Testis (tissue), 3 donors: ENCODE results near the gene ZC3H6. TPM values are rescaled to one million over a fixed set of nuclear protein-coding genes. Genes with fewer than 3 reads are reported as not detected.

ENCODE experiments used
- DNase-seq: peaks from one replicate; pipeline ENCODE4 v3.0.0-alpha.2; 2019
- H3K27ac ChIP-seq, 2 donors: fragments of 200-600 bp; sonication (generic); one replicate each; pipeline ENCODE4 v1.5.1; 2019
- H3K27me3 ChIP-seq: fragments of 200-600 bp; sonication (generic); one replicate; pipeline ENCODE4 v1.5.1; 2019
- H3K36me3 ChIP-seq: fragments of 200-600 bp; sonication (generic); one replicate; pipeline ENCODE4 v1.5.1; 2017; ENCODE audit warnings: low read depth; ENCODE audit errors: missing control alignments
- H3K4me1 ChIP-seq: fragments of 200-600 bp; sonication (generic); one replicate; pipeline ENCODE4 v1.5.1; 2019
- H3K4me3 ChIP-seq, 2 donors: fragments of 200-600 bp; sonication (generic); one replicate each; pipeline ENCODE4 v1.5.1; 2017 to 2019
- H3K9me3 ChIP-seq: fragments of 200-600 bp; sonication (generic); one replicate; pipeline ENCODE4 v1.5.1; 2017
- POLR2A ChIP-seq: fragments of 450-650 bp; IDR thresholded peaks from one replicate; pipeline ENCODE4 v1.6.1; 2017; ENCODE audit warnings: antibody characterized with exemption, mild to moderate bottlenecking, moderate library complexity
- WGBS, 2 donors: methylation state at CpG; one replicate each; pipeline ENCODE4 v1.1.5; 2018; 5-methylcytosine and 5-hydroxymethylcytosine counted together
- intact Hi-C: fragments of 100-400 bp; cut with DNase I; formaldehyde crosslinking; loops from one replicate; pipeline ENCODE4 v1.15.1; 2023; ENCODE audit warnings: low total_unique reads
- polyA plus RNA-seq: library from polyadenylated mRNA; stranded (reverse); fragments of 350-450 nt; fragmentation: Illumina TruSeq; extraction: RNeasy Lipid Tissue Mini Kit (QIAGEN cat#74804); gene quantifications from one replicate; pipeline ENCODE4 v1.2.3, GENCODE V29; 2014; ENCODE audit warnings: low read depth, low replicate concordance; ENCODE audit not compliant: insufficient read depth
- total RNA-seq, 2 donors: library from RNA; depleted of rRNA; stranded (reverse); fragments of >200 nt; gene quantifications; one replicate each; pipeline ENCODE4 v1.2.3, GENCODE V29; 2016
- TF ChIP-seq, protein P1 (sequence below), 3 experiments: fragments of 450-650 bp in 2 of 3; fragments of 200-600 bp in 1 of 3; sonication (generic) in 1 of 3; IDR thresholded peaks; one replicate each; pipeline ENCODE4 v1.5.1; 2016 to 2019; ENCODE audit warnings: antibody characterized with exemption in 3 of 3, mild to moderate bottlenecking in 2 of 3, moderate library complexity in 1 of 3

The ZC3H6 gene
- total and polyA plus RNA-seq, 3 donors from 2014 or later = 5.0 to 23.4 (median 10.9) TPM

DNA sequence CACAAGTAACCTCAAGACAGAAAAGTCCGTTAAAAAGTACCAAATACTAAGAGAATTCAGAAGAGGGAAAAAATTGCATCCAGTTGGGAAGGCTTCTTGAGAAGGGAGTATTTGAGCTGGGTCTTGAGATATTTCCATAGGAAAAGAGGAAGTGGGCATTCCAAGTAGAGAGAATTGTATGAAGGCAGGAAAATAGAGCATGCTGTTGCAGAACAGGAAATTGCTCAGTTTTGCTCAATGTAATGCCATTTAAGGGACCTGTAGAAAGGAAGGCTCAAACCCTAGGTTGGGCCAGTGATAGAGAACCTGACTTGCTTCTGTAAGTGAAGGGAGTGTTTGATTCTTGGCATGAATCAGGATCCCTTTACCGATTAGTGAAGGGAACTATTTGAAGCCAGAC is 19.5 kb upstream of the ZC3H6 start:
- WGBS, 2 donors = 60 to 81% methylated on average over 2 of the region's 2 CpGs
- Histone ChIP-seq H3K4me3 (no peak overlapping the region), H3K27ac (no peak overlapping the region), H3K36me3 (no peaks in the 10 kb centered on the region), H3K4me1 (peaks cover 5% of the 10 kb centered on the region), H3K9me3 (no peaks in the 10 kb centered on the region), H3K27me3 (no peaks in the 10 kb centered on the region)
- no peak for DNase-seq
- intact Hi-C loops = no loop called here
- TF ChIP-seq, protein P1, sequence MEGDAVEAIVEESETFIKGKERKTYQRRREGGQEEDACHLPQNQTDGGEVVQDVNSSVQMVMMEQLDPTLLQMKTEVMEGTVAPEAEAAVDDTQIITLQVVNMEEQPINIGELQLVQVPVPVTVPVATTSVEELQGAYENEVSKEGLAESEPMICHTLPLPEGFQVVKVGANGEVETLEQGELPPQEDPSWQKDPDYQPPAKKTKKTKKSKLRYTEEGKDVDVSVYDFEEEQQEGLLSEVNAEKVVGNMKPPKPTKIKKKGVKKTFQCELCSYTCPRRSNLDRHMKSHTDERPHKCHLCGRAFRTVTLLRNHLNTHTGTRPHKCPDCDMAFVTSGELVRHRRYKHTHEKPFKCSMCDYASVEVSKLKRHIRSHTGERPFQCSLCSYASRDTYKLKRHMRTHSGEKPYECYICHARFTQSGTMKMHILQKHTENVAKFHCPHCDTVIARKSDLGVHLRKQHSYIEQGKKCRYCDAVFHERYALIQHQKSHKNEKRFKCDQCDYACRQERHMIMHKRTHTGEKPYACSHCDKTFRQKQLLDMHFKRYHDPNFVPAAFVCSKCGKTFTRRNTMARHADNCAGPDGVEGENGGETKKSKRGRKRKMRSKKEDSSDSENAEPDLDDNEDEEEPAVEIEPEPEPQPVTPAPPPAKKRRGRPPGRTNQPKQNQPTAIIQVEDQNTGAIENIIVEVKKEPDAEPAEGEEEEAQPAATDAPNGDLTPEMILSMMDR (IDR thresholded peaks at IDR 0.05) = no peak
- TF ChIP-seq POLR2A = no peak

DNA sequence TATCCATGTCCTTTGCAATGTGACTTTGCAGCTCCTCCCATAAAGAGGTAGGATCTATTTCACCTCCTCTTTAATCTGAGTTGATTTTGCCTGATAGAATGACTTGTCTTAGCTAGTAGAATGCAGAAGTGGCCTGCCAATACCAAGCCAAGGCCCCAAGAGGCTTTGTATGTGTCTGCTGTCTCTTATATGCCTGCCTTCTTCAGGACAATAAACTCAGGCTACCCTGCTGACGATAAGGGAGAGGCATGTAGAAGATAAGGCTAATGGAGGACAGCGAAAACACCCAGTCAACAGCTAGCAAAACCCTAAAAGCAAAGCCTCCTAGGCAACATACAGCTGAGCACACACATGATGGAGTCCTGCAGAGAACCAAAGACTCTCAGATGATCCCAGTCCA is 18.7 kb upstream of the ZC3H6 start:
- Histone ChIP-seq H3K9me3 (no peaks in the 10 kb centered on the region), H3K4me3 (no peak overlapping the region), H3K36me3 (no peaks in the 10 kb centered on the region), H3K4me1 (peaks cover 5% of the 10 kb centered on the region), H3K27me3 (no peaks in the 10 kb centered on the region), H3K27ac (no peak overlapping the region)
- intact Hi-C loops = no loop called here
- no peak for DNase-seq
- WGBS, 2 donors = 67 to 83% methylated on average over 2 of the region's 2 CpGs
- TF ChIP-seq, protein P1 (IDR thresholded peaks at IDR 0.05) = no peak
- no peak for TF ChIP-seq POLR2A

DNA sequence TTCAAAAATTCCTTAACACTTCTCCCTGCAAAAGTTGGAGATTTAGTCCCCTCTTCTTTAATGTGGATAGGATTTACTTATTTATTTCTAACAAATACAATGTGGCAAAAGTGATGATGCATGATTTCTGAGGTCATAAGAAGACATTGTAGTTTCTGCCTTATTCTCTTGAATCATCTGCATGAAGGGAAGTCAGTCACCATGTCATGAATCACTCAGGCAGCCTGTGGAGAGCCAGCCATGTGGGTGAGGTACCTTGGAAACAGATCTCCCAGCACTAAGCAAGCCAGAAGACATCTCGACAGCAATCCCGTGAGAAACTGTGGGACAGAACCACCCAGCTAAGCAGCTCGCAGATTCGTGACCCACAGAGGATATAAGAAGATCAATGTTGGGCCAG is 17.8 kb upstream of the ZC3H6 start:
- Histone ChIP-seq H3K27me3 (no peaks in the 10 kb centered on the region), H3K27ac (no peak overlapping the region), H3K4me3 (no peak overlapping the region), H3K36me3 (no peaks in the 10 kb centered on the region), H3K9me3 (no peaks in the 10 kb centered on the region), H3K4me1 (peaks cover 5% of the 10 kb centered on the region)
- WGBS, 2 donors = 80% methylated on average over 4 of the region's 4 CpGs; no CpG with 5 or more reads in 1 of the 2 donors
- DNase-seq = no peak
- intact Hi-C loops = no loop called here
- TF ChIP-seq POLR2A = no peak
- TF ChIP-seq, protein P1 (IDR thresholded peaks at IDR 0.05) = no peak

DNA sequence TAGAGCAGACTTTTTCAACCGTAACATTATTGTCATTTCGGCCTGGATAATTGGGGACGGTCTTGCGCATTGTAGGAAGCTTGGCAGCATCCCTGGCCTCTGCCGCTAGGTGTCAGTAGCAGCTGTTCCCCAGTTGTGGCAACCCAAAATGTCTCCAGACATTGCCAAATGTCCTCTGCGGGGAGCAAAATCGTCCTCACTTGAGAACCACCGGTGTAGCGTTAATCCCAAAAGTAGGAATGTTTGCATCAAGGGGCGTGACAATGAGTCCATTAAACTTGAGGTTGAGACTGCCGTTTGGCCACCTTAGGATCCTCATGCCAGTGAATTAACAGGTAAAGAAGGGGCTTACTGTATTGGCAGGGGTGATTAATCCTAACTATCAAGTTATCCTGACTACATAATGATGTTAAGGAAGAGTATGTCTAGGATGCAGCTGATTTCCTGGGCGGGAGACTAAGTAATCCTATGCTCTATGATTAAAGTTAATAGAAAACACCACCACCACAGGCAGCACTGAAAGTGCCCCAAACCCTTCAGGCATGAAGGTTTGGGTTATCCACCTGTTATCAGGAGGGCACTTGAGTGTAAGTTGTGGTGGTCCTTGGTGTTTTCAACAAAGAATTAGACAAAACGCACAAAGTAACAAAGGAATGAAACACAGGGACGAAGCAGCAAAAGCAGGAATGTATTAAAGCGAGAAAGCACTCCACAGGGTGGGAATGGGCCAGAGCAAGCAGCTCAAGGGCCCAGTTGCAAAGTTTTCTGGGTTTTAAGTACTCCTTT is 15.7 kb upstream of the ZC3H6 start:
- no peak overlapping the region for H3K4me3 ChIP-seq
- 27% methylated on average over 14 to 15 of the region's 15 CpGs for WGBS, 2 donors

More for the DNA sequence above, 15.7 kb upstream of the ZC3H6 start:
- Histone ChIP-seq H3K27ac (no peak overlapping the region), H3K9me3 (no peaks in the 10 kb centered on the region), H3K27me3 (no peaks in the 10 kb centered on the region), H3K36me3 (no peaks in the 10 kb centered on the region), H3K4me1 (no peaks in the 10 kb centered on the region)
- TF ChIP-seq POLR2A = no peak
- TF ChIP-seq, protein P1 (IDR thresholded peaks at IDR 0.05) = peak; percentile 55 to 85 (median 63)
- intact Hi-C loops = loop anchor here (10.0 kb wide), 1 partner anchor 175 kb away; the partner anchor contains the start of gene RGPD8
- DNase-seq = peak; percentile 87
